RWPE1 (cell line): ENCODE data around the gene CDC73.

Experiments
- CTCF ChIA-PET: fragments of 350-600 bp; sonication (Branson Sonifier 250); formaldehyde crosslinking; extraction: SDS; loops from one replicate; lab custom pipeline; 2021; lab: Yijun Ruan, JAX
- POLR2A ChIA-PET: fragments of 400-600 bp; formaldehyde crosslinking; extraction: SDS; loops from one replicate; lab custom pipeline; 2020; ENCODE audit warnings: antibody characterized with exemption; ENCODE audit not compliant: low non-redundant PET; lab: Yijun Ruan, JAX
- DNase-seq: peaks from one replicate; pipeline ENCODE4 v3.0.0; 2012; ENCODE audit warnings: low spot score
- H3K27ac ChIP-seq: fragments of 450-650 bp; 2 replicates; pipeline ENCODE4 v1.5.1; 2017
- CTCF ChIP-seq: fragments of 450-650 bp; conservative IDR thresholded peaks from 2 replicates; pipeline ENCODE4 v1.5.1; 2017; ENCODE audit warnings: low read depth, mild to moderate bottlenecking

Gene CDC73

GRCh38 chr1:193293726-193294125 is 171.9 kb downstream of the CDC73 start:
- ChIA-PET CTCF (no interaction called here), POLR2A (no interaction called here)
- H3K27ac ChIP-seq: no peak overlapping the region
- DNase-seq: no peak
- no peak for TF ChIP-seq CTCF

GRCh38 chr1:193299038-193299437 is 177.2 kb downstream of the CDC73 start:
- POLR2A ChIA-PET: no interaction called here

GRCh38 chr1:193301746-193302145 is 179.9 kb downstream of the CDC73 start:
- no peak for DNase-seq
- ChIA-PET POLR2A (no interaction called here), CTCF (no interaction called here)
- TF ChIP-seq CTCF: no peak
- no peak overlapping the region for H3K27ac ChIP-seq

More at GRCh38 chr1:193299038-193299437, 177.2 kb downstream of the CDC73 start:
- TF ChIP-seq CTCF: no peak
- CTCF ChIA-PET: no interaction called here
- DNase-seq: no peak
- H3K27ac ChIP-seq: no peak overlapping the region

- no peak for DNase-seq
- no peak overlapping the region for H3K27ac ChIP-seq
- TF ChIP-seq CTCF: no peak
- ChIA-PET CTCF (no interaction called here), POLR2A (no interaction called here)
Observed at GRCh38 chr1:193303849-193304248, 182.0 kb downstream of the CDC73 start.
